ENCODE results near the gene SEC23A.

The SEC23A gene

DNA sequence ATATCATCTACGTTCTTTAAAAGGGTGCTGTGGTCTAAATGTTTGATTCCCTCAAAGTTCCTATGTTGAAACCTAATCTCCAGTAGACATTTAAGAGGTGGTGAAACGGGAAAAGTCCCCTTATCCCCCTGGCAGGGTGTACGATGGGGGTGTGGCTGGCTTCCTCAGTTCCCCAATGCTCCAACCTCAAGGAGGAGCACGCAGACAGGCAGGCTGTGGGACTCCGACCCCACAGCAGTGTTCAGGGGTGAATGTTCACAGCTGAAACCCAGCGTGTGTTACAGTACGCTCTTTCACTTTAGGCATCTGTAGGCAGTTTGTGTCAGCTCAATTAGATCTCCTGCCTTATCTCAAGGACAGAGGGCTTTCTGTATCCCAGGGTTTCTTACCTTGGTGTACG lies 73.2 kb downstream of the SEC23A start:
- H3K27ac ChIP-seq (ENCODE audit: low read length): no peak overlapping the region
- ATAC-seq (ENCODE audit: insufficient read depth, low read depth): no peak

DNA sequence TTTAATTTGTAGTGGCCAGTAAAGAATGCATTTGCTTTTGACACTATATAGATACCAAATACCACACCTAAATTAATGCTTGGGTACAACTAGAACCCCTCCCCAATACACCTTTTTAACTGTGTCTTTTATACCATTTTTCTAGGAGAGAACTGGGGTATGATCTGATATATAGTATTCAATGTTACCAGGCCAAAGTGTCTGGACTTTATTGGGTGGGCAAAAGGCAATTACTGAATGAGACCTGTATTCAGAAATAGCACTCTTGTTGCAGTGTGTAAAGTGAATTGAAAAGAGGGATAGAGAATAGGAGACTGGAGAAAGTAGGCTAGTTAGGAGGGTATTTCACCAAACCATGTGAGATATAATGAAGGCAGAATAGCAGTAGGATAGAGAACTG lies 74.4 kb downstream of the SEC23A start:
- ATAC-seq (ENCODE audit: insufficient read depth, low read depth): no peak
- H3K4me3 ChIP-seq (ENCODE audit: low read depth in 1 of 2, low read length in 2 of 2): no peak overlapping the region
- no peak for TF ChIP-seq EZH2 (IDR thresholded peaks at IDR 0.05; ENCODE audit: borderline replicate concordance, low read depth, low read length, severe bottlenecking)
- TF ChIP-seq, protein P1, sequence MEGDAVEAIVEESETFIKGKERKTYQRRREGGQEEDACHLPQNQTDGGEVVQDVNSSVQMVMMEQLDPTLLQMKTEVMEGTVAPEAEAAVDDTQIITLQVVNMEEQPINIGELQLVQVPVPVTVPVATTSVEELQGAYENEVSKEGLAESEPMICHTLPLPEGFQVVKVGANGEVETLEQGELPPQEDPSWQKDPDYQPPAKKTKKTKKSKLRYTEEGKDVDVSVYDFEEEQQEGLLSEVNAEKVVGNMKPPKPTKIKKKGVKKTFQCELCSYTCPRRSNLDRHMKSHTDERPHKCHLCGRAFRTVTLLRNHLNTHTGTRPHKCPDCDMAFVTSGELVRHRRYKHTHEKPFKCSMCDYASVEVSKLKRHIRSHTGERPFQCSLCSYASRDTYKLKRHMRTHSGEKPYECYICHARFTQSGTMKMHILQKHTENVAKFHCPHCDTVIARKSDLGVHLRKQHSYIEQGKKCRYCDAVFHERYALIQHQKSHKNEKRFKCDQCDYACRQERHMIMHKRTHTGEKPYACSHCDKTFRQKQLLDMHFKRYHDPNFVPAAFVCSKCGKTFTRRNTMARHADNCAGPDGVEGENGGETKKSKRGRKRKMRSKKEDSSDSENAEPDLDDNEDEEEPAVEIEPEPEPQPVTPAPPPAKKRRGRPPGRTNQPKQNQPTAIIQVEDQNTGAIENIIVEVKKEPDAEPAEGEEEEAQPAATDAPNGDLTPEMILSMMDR (IDR thresholded peaks at IDR 0.05; ENCODE audit: borderline replicate concordance, extremely low read depth, low read length, poor library complexity, severe bottlenecking): no peak

More for the DNA sequence above, 73.2 kb downstream of the SEC23A start:
- H2AFZ ChIP-seq (ENCODE audit: low read depth, low read length): no peak overlapping the region
- H3K9ac ChIP-seq (ENCODE audit: low read depth, low read length): no peak overlapping the region
- no peak for TF ChIP-seq EZH2 (IDR thresholded peaks at IDR 0.05; ENCODE audit: borderline replicate concordance, low read depth, low read length, severe bottlenecking)
- TF ChIP-seq, protein P1 (IDR thresholded peaks at IDR 0.05; ENCODE audit: borderline replicate concordance, extremely low read depth, low read length, poor library complexity, severe bottlenecking): no peak
- no peaks in the 10 kb centered on the region for H3K79me2 ChIP-seq (ENCODE audit: insufficient read depth, low read length)
- DNase-seq: no peak
- no peaks in the 10 kb centered on the region for H3K9me3 ChIP-seq (ENCODE audit: insufficient read depth, low read length, severe bottlenecking)
- H3K36me3 ChIP-seq (ENCODE audit: insufficient read depth, low read length): peaks cover 28% of the 10 kb centered on the region
- no peaks in the 10 kb centered on the region for H3K4me1 ChIP-seq (ENCODE audit: insufficient read depth, low read length)
- H3K4me3 ChIP-seq (ENCODE audit: low read depth in 1 of 2, low read length in 2 of 2): no peak overlapping the region
- no peaks in the 10 kb centered on the region for H4K20me1 ChIP-seq (ENCODE audit: insufficient read depth, low read length)
- H3K4me2 ChIP-seq (ENCODE audit: insufficient read depth, low read length): no peak overlapping the region
- H3K27me3 ChIP-seq (ENCODE audit: insufficient read depth, low read length, poor library complexity): no peaks in the 10 kb centered on the region

DNA sequence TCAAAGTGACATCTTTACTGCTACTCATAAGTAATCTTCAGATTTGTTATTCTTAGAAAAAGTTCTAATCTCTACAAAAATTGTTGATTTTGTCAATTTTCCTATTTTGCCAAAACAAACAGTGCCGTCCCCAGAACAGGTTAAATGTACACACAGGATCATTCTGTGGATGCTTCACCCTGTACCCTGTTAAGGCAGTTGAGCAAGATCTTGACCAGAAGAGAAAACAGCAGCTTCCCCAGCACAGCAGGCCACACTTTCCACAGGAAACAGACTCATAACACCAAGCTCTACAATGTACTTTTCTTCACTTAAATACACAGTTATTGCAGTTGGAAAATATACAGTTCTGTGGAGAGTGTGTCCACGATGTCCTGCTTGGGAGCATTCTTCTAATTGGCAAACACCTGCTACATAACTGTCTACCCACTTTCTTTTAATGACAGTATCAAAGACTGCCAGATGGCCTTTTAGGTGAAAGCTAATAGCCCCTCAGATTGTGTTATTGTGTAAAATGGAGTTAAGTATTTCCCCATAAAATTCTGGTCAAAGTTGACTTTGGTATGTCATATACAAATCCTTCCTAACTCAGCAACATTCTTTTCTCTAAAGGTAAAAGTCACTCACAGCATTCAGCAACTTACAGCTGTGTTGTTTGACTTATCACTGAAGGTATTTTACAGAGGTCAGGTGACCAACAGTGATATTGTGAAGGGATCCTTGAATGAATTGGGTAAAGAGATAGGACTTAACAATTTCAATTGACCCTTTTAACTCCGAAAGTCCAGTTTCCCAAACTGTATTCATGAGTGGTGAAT lies 77.0 kb downstream of the SEC23A start:
- no peaks in the 10 kb centered on the region for H3K4me1 ChIP-seq (ENCODE audit: insufficient read depth, low read length)
- H4K20me1 ChIP-seq (ENCODE audit: insufficient read depth, low read length): no peaks in the 10 kb centered on the region
- TF ChIP-seq, protein P1 (IDR thresholded peaks at IDR 0.05; ENCODE audit: borderline replicate concordance, extremely low read depth, low read length, poor library complexity, severe bottlenecking): no peak
- TF ChIP-seq EZH2 (IDR thresholded peaks at IDR 0.05; ENCODE audit: borderline replicate concordance, low read depth, low read length, severe bottlenecking): no peak
- no peaks in the 10 kb centered on the region for H3K27me3 ChIP-seq (ENCODE audit: insufficient read depth, low read length, poor library complexity)
- no peak overlapping the region for H3K4me2 ChIP-seq (ENCODE audit: insufficient read depth, low read length)
- ATAC-seq (ENCODE audit: insufficient read depth, low read depth) (no peak), DNase-seq (no peak)
- H3K36me3 ChIP-seq (ENCODE audit: insufficient read depth, low read length): peaks cover 13% of the 10 kb centered on the region
- no peak overlapping the region for H3K9ac ChIP-seq (ENCODE audit: low read depth, low read length)
- H3K79me2 ChIP-seq (ENCODE audit: insufficient read depth, low read length): no peaks in the 10 kb centered on the region
- no peak overlapping the region for H3K27ac ChIP-seq (ENCODE audit: low read length)
- no peak overlapping the region for H3K4me3 ChIP-seq (ENCODE audit: low read depth in 1 of 2, low read length in 2 of 2)
- no peak overlapping the region for H2AFZ ChIP-seq (ENCODE audit: low read depth, low read length)
- H3K9me3 ChIP-seq (ENCODE audit: insufficient read depth, low read length, severe bottlenecking): no peaks in the 10 kb centered on the region

More for the DNA sequence above, 74.4 kb downstream of the SEC23A start:
- Histone ChIP-seq H4K20me1 (ENCODE audit: insufficient read depth, low read length) (no peaks in the 10 kb centered on the region), H3K9ac (ENCODE audit: low read depth, low read length) (no peak overlapping the region), H3K4me1 (ENCODE audit: insufficient read depth, low read length) (no peaks in the 10 kb centered on the region), H3K27ac (ENCODE audit: low read length) (no peak overlapping the region), H3K9me3 (ENCODE audit: insufficient read depth, low read length, severe bottlenecking) (no peaks in the 10 kb centered on the region), H3K27me3 (ENCODE audit: insufficient read depth, low read length, poor library complexity) (no peaks in the 10 kb centered on the region), H3K4me2 (ENCODE audit: insufficient read depth, low read length) (no peak overlapping the region), H3K79me2 (ENCODE audit: insufficient read depth, low read length) (no peaks in the 10 kb centered on the region), H2AFZ (ENCODE audit: low read depth, low read length) (no peak overlapping the region), H3K36me3 (ENCODE audit: insufficient read depth, low read length) (peaks cover 20% of the 10 kb centered on the region)
- no peak for DNase-seq
